A549 (cell line): ENCODE results near the gene GAL3ST3.

Experiments
- CTCF ChIP-seq: fragments of >200 bp; sonication (Bioruptor Twin); formaldehyde crosslinking; IDR thresholded peaks from 3 replicates; pipeline ENCODE4 v1.5.1; 2016
- EP300 ChIP-seq, 2 experiments: fragments of >200 bp; sonication (Bioruptor Twin); formaldehyde crosslinking; IDR thresholded peaks; 2 replicates in 1 of 2; 3 replicates in 1 of 2; pipeline ENCODE4 v1.6.1; 2016 to 2017
- ESRRA ChIP-seq: fragments of 150-350 bp; IDR thresholded peaks from 2 replicates; pipeline ENCODE4 v1.6.1; 2014; ENCODE audit warnings: mild to moderate bottlenecking, low read length, borderline replicate concordance
- FOXS1 ChIP-seq: fragments of 250-450 bp; sonication (Bioruptor Pico); IDR thresholded peaks from 2 replicates; pipeline ENCODE4 v1.5.0; 2020; ENCODE audit warnings: mild to moderate bottlenecking, moderate library complexity
- HDAC2 ChIP-seq: fragments of 200-600 bp; sonication (generic); IDR thresholded peaks from 2 replicates; pipeline ENCODE4 v1.6.1; 2016
- MAFK ChIP-seq: fragments of 450-650 bp; IDR thresholded peaks from 2 replicates; pipeline ENCODE4 v1.6.1; 2014; ENCODE audit not compliant: partially characterized antibody
- POLR2A ChIP-seq: IDR thresholded peaks from 2 replicates; pipeline ENCODE4 v1.6.1; 2012; ENCODE audit warnings: mild to moderate bottlenecking, low read length
- RAD21 ChIP-seq, 2 experiments: fragments of >200 bp in 1 of 2; sonication (Bioruptor Twin) in 1 of 2; formaldehyde crosslinking in 1 of 2; IDR thresholded peaks in 1 of 2; conservative IDR thresholded peaks in 1 of 2; 2 replicates in 1 of 2; 3 replicates in 1 of 2; pipeline ENCODE4 v1.6.1; 2012 to 2018; ENCODE audit warnings: inconsistent platforms in 1 of 2
- REST ChIP-seq: fragments of 200-600 bp; sonication (generic); IDR thresholded peaks from 2 replicates; pipeline ENCODE4 v1.6.1; 2016; ENCODE audit warnings: antibody characterized with exemption, mild to moderate bottlenecking, moderate library complexity
- TP53 ChIP-seq: fragments of 250-450 bp; sonication (Bioruptor Pico); IDR thresholded peaks from 2 replicates; pipeline ENCODE4 v1.5.0; 2021; ENCODE audit warnings: mild to moderate bottlenecking, moderate library complexity
- USF2 ChIP-seq: fragments of 450-650 bp; IDR thresholded peaks from 2 replicates; pipeline ENCODE4 v1.6.1; 2014; ENCODE audit warnings: antibody characterized with exemption

GRCh38 chr11:66051371-66051765, 2.4 kb upstream of the GAL3ST3 start:
- TF ChIP-seq RAD21 (conservative IDR thresholded peaks at IDR 0.05 in 1 of 2, IDR thresholded peaks at IDR 0.05 in 1 of 2) = no peak
- no peak for TF ChIP-seq TP53 (CRISPR knock-in tag)
- no peak for TF ChIP-seq USF2
- no peak for TF ChIP-seq POLR2A
- TF ChIP-seq FOXS1 (CRISPR knock-in tag) = no peak
- TF ChIP-seq CTCF = no peak
- TF ChIP-seq MAFK = no peak
- TF ChIP-seq EP300 (IDR thresholded peaks at IDR 0.05) = no peak
- no peak for TF ChIP-seq REST
- TF ChIP-seq HDAC2 = no peak
- no peak for TF ChIP-seq ESRRA
